Neuronal stem cell (in vitro differentiated cells): ENCODE data around the gene NTRK2.

Experiments
- DNase-seq: peaks from one replicate; pipeline ENCODE4 v3.0.0-alpha.2; 2013; ENCODE audit warnings: low spot score
- H2AFZ ChIP-seq: one replicate; pipeline ENCODE4 v1.6.1; 2013; ENCODE audit warnings: mild to moderate bottlenecking, low read length, inconsistent platforms
- H2AK5ac ChIP-seq: 2 replicates; pipeline ENCODE4 v1.6.1; 2013; ENCODE audit warnings: low read depth, mild to moderate bottlenecking, inconsistent platforms, low read length, moderate library complexity, mixed read lengths
- H2BK120ac ChIP-seq: 2 replicates; pipeline ENCODE4 v1.6.1; 2013; ENCODE audit warnings: low read depth, mild to moderate bottlenecking, inconsistent platforms, low read length, moderate library complexity, mixed read lengths
- H2BK12ac ChIP-seq: one replicate; pipeline ENCODE4 v1.6.1; 2013; ENCODE audit warnings: low read length, inconsistent platforms
- H2BK15ac ChIP-seq: 2 replicates; pipeline ENCODE4 v1.6.1; 2013; ENCODE audit warnings: mild to moderate bottlenecking, low read length, inconsistent platforms, mixed read lengths
- H2BK5ac ChIP-seq: one replicate; pipeline ENCODE4 v1.6.1; 2013; ENCODE audit warnings: inconsistent platforms, mild to moderate bottlenecking, low read length, moderate library complexity
- H3K14ac ChIP-seq: one replicate; pipeline ENCODE4 v1.6.1; 2013; ENCODE audit warnings: low read length, inconsistent platforms
- H3K18ac ChIP-seq: 2 replicates; pipeline ENCODE4 v1.6.1; 2013; ENCODE audit warnings: low read length, inconsistent platforms
- H3K23ac ChIP-seq: 2 replicates; pipeline ENCODE4 v1.6.1; 2013; ENCODE audit warnings: low read depth, mild to moderate bottlenecking, mixed read lengths, low read length, inconsistent platforms; ENCODE audit not compliant: poor library complexity
- H3K27ac ChIP-seq: replicated peaks from 3 replicates; pipeline ENCODE4 v1.5.1; 2013; ENCODE audit warnings: low read length, inconsistent platforms
- H3K27me3 ChIP-seq, 3 experiments: 2 replicates each; pipeline ENCODE4 v1.6.1; 2013; ENCODE audit warnings: low read length in 3 of 3, mild to moderate bottlenecking in 2 of 3, inconsistent platforms in 1 of 3, low read depth in 1 of 3, mixed read lengths in 1 of 3, moderate library complexity in 1 of 3; ENCODE audit not compliant: control insufficient read depth in 3 of 3, insufficient read depth in 3 of 3
- H3K36me3 ChIP-seq, 2 donors: replicated peaks in 1 of 2; 2 replicates each; pipeline ENCODE4 v1.6.1; 2013; ENCODE audit warnings: low read length in 2 of 2; ENCODE audit not compliant: control insufficient read depth in 2 of 2, insufficient read depth in 2 of 2
- H3K4ac ChIP-seq: 2 replicates; pipeline ENCODE4 v1.6.1; 2013; ENCODE audit warnings: inconsistent platforms, mild to moderate bottlenecking, low read length, moderate library complexity
- H3K4me1 ChIP-seq, 2 donors: 1 replicate in 1 of 2; 2 replicates in 1 of 2; pipeline ENCODE4 v1.6.1; 2013; ENCODE audit warnings: low read length in 2 of 2, low read depth in 1 of 2; ENCODE audit not compliant: control insufficient read depth in 2 of 2, insufficient read depth in 1 of 2
- H3K4me2 ChIP-seq: one replicate; pipeline ENCODE4 v1.6.1; 2013; ENCODE audit warnings: mild to moderate bottlenecking, low read length, inconsistent platforms; ENCODE audit not compliant: insufficient read depth, poor library complexity, severe bottlenecking
- H3K4me3 ChIP-seq, 2 donors: 2 replicates each; pipeline ENCODE4 v1.5.1; 2013; ENCODE audit warnings: low read length in 2 of 2, mild to moderate bottlenecking in 2 of 2, inconsistent platforms in 1 of 2, moderate library complexity in 1 of 2
- H3K79me1 ChIP-seq: one replicate; pipeline ENCODE4 v1.6.1; 2013; ENCODE audit warnings: low read depth, mild to moderate bottlenecking, inconsistent platforms, low read length, moderate library complexity
- H3K9ac ChIP-seq: one replicate; pipeline ENCODE4 v1.6.1; 2013; ENCODE audit warnings: mild to moderate bottlenecking, low read depth, low read length, inconsistent platforms; ENCODE audit not compliant: poor library complexity
- H3K9me3 ChIP-seq, 2 donors: replicated peaks in 1 of 2; 2 replicates each; pipeline versions ENCODE3 to v1.6.1; 2013; ENCODE audit warnings: low read length in 2 of 2, mild to moderate bottlenecking in 2 of 2, inconsistent platforms in 1 of 2, low read depth in 1 of 2, mixed read lengths in 1 of 2, moderate library complexity in 1 of 2; ENCODE audit not compliant: control insufficient read depth in 2 of 2, insufficient read depth in 1 of 2
- H4K8ac ChIP-seq: one replicate; pipeline ENCODE4 v1.6.1; 2013; ENCODE audit warnings: low read depth, mild to moderate bottlenecking, inconsistent platforms, low read length, moderate library complexity
- H4K91ac ChIP-seq: one replicate; pipeline ENCODE4 v1.6.1; 2013; ENCODE audit warnings: low read length, low read depth, mild to moderate bottlenecking, inconsistent platforms; ENCODE audit not compliant: poor library complexity
- WGBS, 2 donors: extraction: QIAGEN DNeasy Blood & Tissue Kit; methylation state at CpG; one replicate each; pipeline ENCODE4 v1.1.7; 2013; ENCODE audit warnings: missing lambda C conversion rate in 2 of 2, mixed read lengths in 1 of 2; ENCODE audit not compliant: insufficient read length in 2 of 2, insufficient replicate concordance in 1 of 2; ENCODE audit errors: extremely low coverage in 2 of 2; 5-methylcytosine and 5-hydroxymethylcytosine counted together

Gene NTRK2

DNA sequence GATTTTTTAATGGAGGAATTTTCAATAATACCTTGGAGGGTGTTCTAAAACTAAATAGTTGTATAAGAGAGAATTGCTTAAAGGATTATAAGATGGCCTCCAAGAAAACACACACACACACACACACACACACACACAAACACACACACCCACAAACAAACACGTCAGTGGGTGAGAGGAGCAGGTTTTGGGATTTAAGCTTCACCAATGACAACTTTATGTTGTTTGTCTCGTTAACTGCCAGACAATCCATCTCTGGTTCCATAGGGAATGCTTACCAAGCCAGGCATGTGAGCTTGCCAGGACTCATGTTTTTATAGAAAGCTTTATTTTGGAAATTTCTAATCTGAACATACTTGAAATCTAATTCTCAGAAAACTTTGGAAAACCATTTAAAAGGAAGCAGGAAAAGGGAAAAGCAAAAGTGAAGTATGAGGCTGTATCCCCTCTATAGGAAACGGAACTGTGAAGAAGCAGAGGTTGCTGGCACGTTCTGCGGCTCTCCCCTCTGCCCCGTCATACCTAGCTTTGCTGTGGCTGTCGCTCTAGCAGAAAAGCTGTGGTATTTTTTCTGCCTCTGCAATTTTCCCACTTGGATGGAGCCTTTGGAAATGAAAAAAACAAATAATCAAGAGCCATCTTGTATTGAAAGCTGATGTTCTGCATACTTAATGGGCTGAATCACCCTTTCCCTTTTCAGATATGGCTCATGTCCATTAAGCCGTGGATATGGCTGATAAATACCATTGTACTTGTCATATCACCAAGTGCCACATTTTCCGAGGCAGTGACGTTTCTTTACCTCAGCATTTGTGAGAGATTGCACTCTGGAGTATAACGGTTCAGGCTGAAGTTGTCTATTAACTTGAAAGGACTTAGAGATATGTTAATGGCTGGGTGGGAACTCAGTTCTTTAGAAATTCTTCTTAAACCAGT, 112.7 kb downstream of the NTRK2 start:
- no peak overlapping the region for H3K18ac ChIP-seq
- no CpG with 5 or more reads among the region's 11 CpGs for WGBS, 2 donors
- no peak overlapping the region for H3K23ac ChIP-seq
- H3K27me3 ChIP-seq: no peaks in the 10 kb centered on the region
- H3K4me2 ChIP-seq: no peak overlapping the region
- H2BK5ac ChIP-seq: no peak overlapping the region
- H3K4me1 ChIP-seq: peaks cover 5 to 7% of the 10 kb centered on the region in 2 donors
- H2AK5ac ChIP-seq: no peak overlapping the region
- no peaks in the 10 kb centered on the region for H3K79me1 ChIP-seq
- H3K9ac ChIP-seq: no peak overlapping the region
- H4K8ac ChIP-seq: no peak overlapping the region
- H3K36me3 ChIP-seq: no peaks in the 10 kb centered on the region
- no peak overlapping the region for H3K27ac ChIP-seq
- no peak overlapping the region for H2BK15ac ChIP-seq
- no peak overlapping the region for H2AFZ ChIP-seq
- H3K14ac ChIP-seq: no peak overlapping the region
- no peak overlapping the region for H2BK12ac ChIP-seq
- no peak for DNase-seq
- H3K4ac ChIP-seq: no peak overlapping the region
- no peak overlapping the region for H4K91ac ChIP-seq
- no peak overlapping the region for H3K4me3 ChIP-seq
- peaks cover 0 to 2% of the 10 kb centered on the region in 2 donors for H3K9me3 ChIP-seq
- H2BK120ac ChIP-seq: no peak overlapping the region

DNA sequence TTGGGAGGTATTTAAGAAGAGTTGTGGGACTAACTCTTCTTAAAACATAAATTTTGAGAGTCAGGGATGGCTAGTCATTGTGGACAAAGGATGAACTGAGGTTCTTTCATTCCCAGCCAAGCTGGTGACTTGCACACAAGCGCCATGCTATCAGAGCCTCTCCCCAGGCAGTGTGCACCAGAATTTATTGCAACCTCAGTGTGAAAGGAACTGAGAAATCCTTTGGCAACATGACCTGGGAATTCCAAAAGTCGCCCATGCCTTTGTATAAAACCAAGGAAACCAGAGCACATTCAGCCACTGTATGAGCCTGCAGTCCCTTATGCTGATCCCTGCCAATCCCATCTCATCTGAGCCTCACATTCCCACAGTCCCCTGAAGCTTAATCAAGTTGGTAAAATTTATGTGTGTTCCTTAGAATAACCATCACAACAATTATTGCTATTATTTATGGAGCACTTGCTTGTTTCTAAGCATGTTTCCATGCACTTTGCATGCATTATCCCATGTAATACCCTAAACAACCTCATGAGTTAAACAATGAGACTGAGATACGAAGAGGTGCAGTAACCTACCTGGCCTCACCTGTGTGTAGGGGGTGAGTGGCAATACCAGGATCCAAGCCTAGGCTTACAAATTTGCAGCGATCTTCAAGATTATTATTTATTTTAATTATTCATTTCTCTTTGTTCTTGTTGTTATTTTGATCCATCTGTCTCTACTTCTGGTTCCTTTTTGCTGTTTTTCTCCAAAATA, 116.4 kb downstream of the NTRK2 start:
- Histone ChIP-seq H3K4ac (no peak overlapping the region), H3K4me1 (peaks cover 2 to 5% of the 10 kb centered on the region in 2 donors)
- WGBS, 2 donors: no CpG with 5 or more reads among the region's 4 CpGs

DNA sequence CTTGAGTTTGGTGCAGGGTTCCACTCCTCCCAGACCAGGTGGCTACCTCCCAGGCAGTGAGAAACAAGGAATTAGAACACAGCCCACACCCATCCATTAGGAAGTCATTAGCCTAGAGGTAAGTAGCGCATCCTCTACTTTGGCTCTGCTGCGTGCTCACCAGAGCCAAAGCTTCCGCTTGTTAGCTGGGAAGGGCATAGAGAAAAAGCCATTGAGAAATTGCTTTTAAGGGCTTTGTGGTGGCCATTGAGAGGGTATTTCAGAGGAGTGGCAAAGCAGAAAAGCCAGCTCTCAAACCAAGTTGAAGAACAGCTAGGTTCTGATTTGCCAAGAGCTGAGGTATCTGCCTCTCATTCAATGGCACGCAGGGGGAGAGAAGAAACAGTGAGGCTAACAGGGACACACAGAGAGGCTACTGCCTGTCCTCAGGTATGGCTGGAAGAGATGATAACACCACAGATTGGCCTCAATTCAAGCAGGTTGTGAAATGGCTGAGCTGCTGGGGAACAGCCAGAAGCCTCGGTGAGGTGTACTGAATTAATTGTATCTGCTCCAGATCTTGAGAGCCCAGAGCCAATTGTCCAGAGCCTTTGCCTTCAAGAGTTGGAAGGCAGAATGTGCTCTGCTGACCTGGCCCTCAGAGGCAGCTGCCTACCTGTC, 119.4 kb downstream of the NTRK2 start:
- Histone ChIP-seq H4K91ac (no peak overlapping the region), H3K23ac (no peak overlapping the region), H2BK12ac (no peak overlapping the region), H2BK5ac (no peak overlapping the region), H3K4me1 (peaks cover 2 to 7% of the 10 kb centered on the region in 2 donors), H3K4me2 (no peak overlapping the region), H2AK5ac (no peak overlapping the region), H3K79me1 (no peaks in the 10 kb centered on the region), H2AFZ (no peak overlapping the region), H3K36me3 (no peaks in the 10 kb centered on the region), H3K27me3 (no peaks in the 10 kb centered on the region), H2BK15ac (no peak overlapping the region), H3K27ac (no peak overlapping the region), H3K9ac (no peak overlapping the region), H3K18ac (no peak overlapping the region), H3K4me3 (no peak overlapping the region), H2BK120ac (no peak overlapping the region), H3K4ac (no peak overlapping the region), H3K9me3 (peaks cover 0 to 1% of the 10 kb centered on the region in 2 donors), H3K14ac (no peak overlapping the region), H4K8ac (no peak overlapping the region)
- no peak for DNase-seq
- WGBS, 2 donors: no CpG with 5 or more reads among the region's 5 CpGs

More for the DNA sequence above, 116.4 kb downstream of the NTRK2 start:
- H2AK5ac ChIP-seq: no peak overlapping the region
- no peak overlapping the region for H4K91ac ChIP-seq
- no peaks in the 10 kb centered on the region for H3K27me3 ChIP-seq
- no peak overlapping the region for H3K4me3 ChIP-seq
- H2BK120ac ChIP-seq: no peak overlapping the region
- H3K18ac ChIP-seq: no peak overlapping the region
- no peak overlapping the region for H2BK12ac ChIP-seq
- H3K36me3 ChIP-seq: no peaks in the 10 kb centered on the region
- no peak overlapping the region for H3K9ac ChIP-seq
- DNase-seq: no peak
- H2AFZ ChIP-seq: no peak overlapping the region
- H2BK15ac ChIP-seq: no peak overlapping the region
- H4K8ac ChIP-seq: no peak overlapping the region
- H3K79me1 ChIP-seq: no peaks in the 10 kb centered on the region
- H3K9me3 ChIP-seq: peaks cover 0 to 2% of the 10 kb centered on the region in 2 donors
- no peak overlapping the region for H3K23ac ChIP-seq
- H3K14ac ChIP-seq: no peak overlapping the region
- H3K27ac ChIP-seq: no peak overlapping the region
- H2BK5ac ChIP-seq: no peak overlapping the region
- H3K4me2 ChIP-seq: no peak overlapping the region

DNA sequence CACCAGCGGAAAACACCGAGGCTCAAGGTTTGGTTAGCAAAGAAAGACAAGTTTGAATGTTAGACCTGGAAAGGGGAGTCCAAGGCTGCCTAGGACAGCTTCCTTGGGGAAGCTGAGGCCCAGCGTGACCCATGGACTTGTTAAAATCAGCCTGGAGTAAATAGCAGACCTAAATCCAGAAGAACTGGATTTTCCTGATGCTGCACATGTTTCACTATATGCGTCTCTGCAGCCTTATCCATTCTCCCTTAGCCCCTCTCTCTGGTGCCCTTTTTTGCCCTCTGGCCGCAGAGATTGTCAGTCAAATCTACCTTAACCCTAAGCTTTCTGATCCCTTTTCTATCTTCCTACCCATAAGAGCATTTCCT, 119.9 kb downstream of the NTRK2 start:
- H3K14ac ChIP-seq: no peak overlapping the region
- no peaks in the 10 kb centered on the region for H3K9me3 ChIP-seq
- no peak overlapping the region for H2BK15ac ChIP-seq
- no peak overlapping the region for H3K9ac ChIP-seq
- H3K36me3 ChIP-seq: no peaks in the 10 kb centered on the region
- no peak overlapping the region for H4K91ac ChIP-seq
- no peak overlapping the region for H3K4me3 ChIP-seq
- WGBS, 2 donors: no CpG with 5 or more reads among the region's 5 CpGs
- H3K4ac ChIP-seq: no peak overlapping the region
- H3K18ac ChIP-seq: no peak overlapping the region
- no peak overlapping the region for H2AK5ac ChIP-seq
- no peak overlapping the region for H4K8ac ChIP-seq
- no peak overlapping the region for H2BK5ac ChIP-seq
- H3K27me3 ChIP-seq: no peaks in the 10 kb centered on the region
- H3K27ac ChIP-seq: no peak overlapping the region
- H3K4me1 ChIP-seq: peaks cover 2 to 7% of the 10 kb centered on the region in 2 donors
- no peak overlapping the region for H3K23ac ChIP-seq
- H2BK120ac ChIP-seq: no peak overlapping the region
- no peak overlapping the region for H2BK12ac ChIP-seq
- no peak overlapping the region for H3K4me2 ChIP-seq
- H2AFZ ChIP-seq: no peak overlapping the region
- H3K79me1 ChIP-seq: no peaks in the 10 kb centered on the region
- no peak for DNase-seq
